Measurements from ENCODE around the gene DDX20. TPM values are rescaled to one million over a fixed set of nuclear protein-coding genes. Genes with fewer than 3 reads are reported as not detected.

The DDX20 gene
- total RNA-seq, 3 donors from 2014 or later = 7.7 to 12.4 (median 8.6) TPM

DNA sequence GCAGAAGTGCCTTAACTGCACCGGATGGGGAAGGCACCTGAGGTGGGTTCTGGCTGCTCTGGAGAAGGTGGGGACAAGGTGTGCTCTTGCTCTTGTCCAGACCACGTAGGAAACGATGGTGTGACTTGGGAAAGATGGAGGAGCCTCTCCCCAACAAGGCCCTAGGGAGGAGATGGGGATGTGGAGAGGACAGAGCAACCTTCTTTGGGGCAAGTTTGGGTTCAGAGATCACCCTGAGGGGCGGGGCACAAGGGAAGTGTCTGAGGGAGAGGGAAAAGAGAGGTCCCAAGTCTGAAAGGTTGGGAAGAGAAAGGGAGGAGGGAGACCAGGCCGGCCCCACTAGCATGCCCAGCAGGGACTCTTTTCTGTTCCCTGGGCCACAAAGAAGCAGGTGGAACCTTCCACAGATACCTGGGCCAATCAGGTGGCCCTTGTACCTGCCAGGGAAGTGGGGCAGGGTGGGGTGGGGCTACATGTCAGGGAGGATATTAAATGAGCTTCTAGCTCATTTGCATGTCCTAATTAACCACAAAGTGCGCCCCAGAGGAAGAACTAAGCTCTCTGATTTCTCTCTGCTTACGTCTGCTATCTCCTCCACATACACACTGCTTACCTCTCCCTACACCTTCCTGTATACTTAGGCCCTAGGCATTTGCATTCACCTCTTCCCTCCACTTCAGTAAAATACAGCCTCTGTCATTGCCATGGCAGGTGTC is 32.5 kb upstream of the DDX20 start:
- H3K4me1 ChIP-seq (ENCODE audit: low read depth) = peaks cover 2% of the 10 kb centered on the region
- H3K36me3 ChIP-seq (ENCODE audit: low read depth) = no peaks in the 10 kb centered on the region
- intact Hi-C loops (cut with DNase I, micrococcal nuclease) = no loop called here
- TF ChIP-seq, protein P1, sequence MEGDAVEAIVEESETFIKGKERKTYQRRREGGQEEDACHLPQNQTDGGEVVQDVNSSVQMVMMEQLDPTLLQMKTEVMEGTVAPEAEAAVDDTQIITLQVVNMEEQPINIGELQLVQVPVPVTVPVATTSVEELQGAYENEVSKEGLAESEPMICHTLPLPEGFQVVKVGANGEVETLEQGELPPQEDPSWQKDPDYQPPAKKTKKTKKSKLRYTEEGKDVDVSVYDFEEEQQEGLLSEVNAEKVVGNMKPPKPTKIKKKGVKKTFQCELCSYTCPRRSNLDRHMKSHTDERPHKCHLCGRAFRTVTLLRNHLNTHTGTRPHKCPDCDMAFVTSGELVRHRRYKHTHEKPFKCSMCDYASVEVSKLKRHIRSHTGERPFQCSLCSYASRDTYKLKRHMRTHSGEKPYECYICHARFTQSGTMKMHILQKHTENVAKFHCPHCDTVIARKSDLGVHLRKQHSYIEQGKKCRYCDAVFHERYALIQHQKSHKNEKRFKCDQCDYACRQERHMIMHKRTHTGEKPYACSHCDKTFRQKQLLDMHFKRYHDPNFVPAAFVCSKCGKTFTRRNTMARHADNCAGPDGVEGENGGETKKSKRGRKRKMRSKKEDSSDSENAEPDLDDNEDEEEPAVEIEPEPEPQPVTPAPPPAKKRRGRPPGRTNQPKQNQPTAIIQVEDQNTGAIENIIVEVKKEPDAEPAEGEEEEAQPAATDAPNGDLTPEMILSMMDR (IDR thresholded peaks at IDR 0.05) = no peak
- ATAC-seq = peak; percentile 42
- no peaks in the 10 kb centered on the region for H3K9me3 ChIP-seq
- no peak for DNase-seq
- H3K4me3 ChIP-seq = no peak overlapping the region

DNA sequence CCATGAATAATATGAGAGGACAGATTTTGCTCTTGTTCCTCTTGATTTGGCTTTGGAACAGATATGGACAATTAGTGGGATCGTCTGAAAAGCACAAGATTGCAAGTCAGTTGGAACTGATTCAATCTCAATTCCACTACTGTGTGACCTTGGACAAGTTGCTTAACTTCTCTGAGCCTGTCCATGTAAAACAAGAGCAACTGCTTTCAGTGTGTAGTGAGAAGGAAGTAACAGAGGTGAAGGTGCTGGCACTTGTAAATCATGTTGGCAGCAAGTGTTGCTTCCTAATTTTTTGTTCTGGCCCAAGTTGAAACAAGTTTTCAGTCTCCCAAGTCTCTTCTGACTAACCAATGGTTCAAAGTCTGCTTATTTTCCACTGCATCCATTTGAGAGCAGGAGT is 31.8 kb upstream of the DDX20 start:
- ATAC-seq (no peak), DNase-seq (no peak)
- Histone ChIP-seq H3K4me1 (ENCODE audit: low read depth) (peaks cover 2% of the 10 kb centered on the region), H3K4me3 (no peak overlapping the region), H3K36me3 (ENCODE audit: low read depth) (no peaks in the 10 kb centered on the region), H3K9me3 (no peaks in the 10 kb centered on the region)
- TF ChIP-seq, protein P1 (IDR thresholded peaks at IDR 0.05) = no peak
- intact Hi-C loops (cut with DNase I, micrococcal nuclease) = no loop called here

GRCh38 chr1:111725192-111725591 is 30.5 kb upstream of the DDX20 start:
- Histone ChIP-seq H3K36me3 (ENCODE audit: low read depth) (no peaks in the 10 kb centered on the region), H3K9me3 (no peaks in the 10 kb centered on the region), H3K4me1 (ENCODE audit: low read depth) (peaks cover 2% of the 10 kb centered on the region), H3K4me3 (no peak overlapping the region)
- TF ChIP-seq, protein P1 (IDR thresholded peaks at IDR 0.05) = no peak
- ATAC-seq = no peak
- intact Hi-C loops (cut with DNase I, micrococcal nuclease) = no loop called here
- DNase-seq = no peak

DNA sequence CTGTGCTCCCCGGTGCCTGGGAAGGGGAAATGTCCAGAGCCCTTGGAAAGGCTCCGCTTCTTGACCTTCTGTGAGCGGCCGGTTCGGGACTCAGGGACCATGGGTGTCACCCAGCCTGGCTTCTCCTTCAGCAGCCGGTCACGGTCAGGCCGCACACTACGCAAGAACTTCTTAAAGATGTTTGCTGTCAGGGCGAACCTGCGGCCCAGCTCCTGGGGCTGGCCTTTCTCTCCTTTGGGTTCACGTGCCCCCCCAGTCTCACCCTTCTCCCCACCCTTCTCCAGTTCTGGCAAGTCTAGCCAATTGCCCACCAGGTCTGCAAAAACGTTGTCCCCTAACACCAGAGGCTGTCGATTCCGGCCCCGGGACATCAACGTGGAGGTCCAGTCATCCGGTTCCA is 28.6 kb upstream of the DDX20 start:
- TF ChIP-seq, protein P1 (IDR thresholded peaks at IDR 0.05) = no peak
- ATAC-seq (no peak), DNase-seq (no peak)
- H3K4me3 ChIP-seq = no peak overlapping the region
- intact Hi-C loops (cut with DNase I, micrococcal nuclease) = no loop called here
- H3K4me1 ChIP-seq (ENCODE audit: low read depth) = no peaks in the 10 kb centered on the region
- no peaks in the 10 kb centered on the region for H3K36me3 ChIP-seq (ENCODE audit: low read depth)
- no peaks in the 10 kb centered on the region for H3K9me3 ChIP-seq

GRCh38 chr1:111729271-111729921 is 26.3 kb upstream of the DDX20 start:
- ATAC-seq (no peak), DNase-seq (no peak)
- no peaks in the 10 kb centered on the region for H3K4me1 ChIP-seq (ENCODE audit: low read depth)
- no peaks in the 10 kb centered on the region for H3K36me3 ChIP-seq (ENCODE audit: low read depth)
- intact Hi-C loops (cut with DNase I, micrococcal nuclease) = no loop called here
- H3K9me3 ChIP-seq = no peaks in the 10 kb centered on the region
- TF ChIP-seq, protein P1 (IDR thresholded peaks at IDR 0.05) = no peak
- no peak overlapping the region for H3K4me3 ChIP-seq
